ENCODE measurements around the gene TRIM38. TPM values are rescaled to one million over a fixed set of nuclear protein-coding genes. Genes with fewer than 3 reads are reported as not detected.
A peak's percentile ranks its signal among the peaks of the same experiment; 100 is the strongest.

Gene TRIM38
- total and polyA plus RNA-seq, 2 donors (not counting 3 experiments of a cell fraction or from before 2014, with no cell fraction given), result 5.1 to 13.2 TPM

- H3K36me3 ChIP-seq (ENCODE audit: control insufficient read depth in 2 of 2, extremely low read depth in 1 of 2, insufficient read depth in 2 of 2, low read length in 2 of 2), result no peaks in the 10 kb centered on the region
- POLR2A ChIA-PET, result interaction anchor here (0.7 to 3.5 kb wide), 11 partner anchors 9 to 1873 kb away, joined by 3 to 84 read pairs (median 10); a partner anchor contains a TSS
- dilution Hi-C loops (cut with MboI; ENCODE audit: extremely low pct_ligation_motif_present, low sequenced_read_pairs) (no loop called here), intact Hi-C loops (cut with micrococcal nuclease) (loop anchor here (5.0 to 10.0 kb wide), 3 partner anchors 533 to 1845 kb away; a partner anchor contains a TSS)
- no peaks in the 10 kb centered on the region for H3K27me3 ChIP-seq (ENCODE audit: control insufficient read depth in 2 of 2, insufficient read depth in 2 of 2, low read length in 2 of 2)
- H3K27ac ChIP-seq (ENCODE audit: insufficient read depth, low read depth, low read length), result peak overlapping the region; percentile 84
- FAIRE-seq (peak; percentile 83), DNase-seq (ENCODE audit: low read depth, low spot score) (peak; percentile 90)
- no peaks in the 10 kb centered on the region for H3K9me1 ChIP-seq (replicated peaks; ENCODE audit: control insufficient read depth, extremely low read depth, insufficient read depth, low read length)
- no peak for TF ChIP-seq POLR2AphosphoS5 (IDR thresholded peaks at IDR 0.05; ENCODE audit: insufficient read depth, low read depth, low read length)
- TF ChIP-seq MAX (IDR thresholded peaks at IDR 0.05; ENCODE audit: insufficient read depth, insufficient read length), result no peak
- no peak for TF ChIP-seq EZH2 (IDR thresholded peaks at IDR 0.05; ENCODE audit: borderline replicate concordance, low read depth, low read length, severe bottlenecking)
- TF ChIP-seq FOS (IDR thresholded peaks at IDR 0.05; ENCODE audit: borderline replicate concordance, insufficient read depth, low read length), result no peak
- TF ChIP-seq MYC (IDR thresholded peaks at IDR 0.05; ENCODE audit: low read depth, low read length), result no peak
- no peak for TF ChIP-seq CTCF (IDR thresholded peaks at IDR 0.05; ENCODE audit: extremely low read depth in 1 of 2, insufficient read depth in 1 of 2, low read depth in 1 of 2, low read length in 2 of 2)
- no peak for TF ChIP-seq JUN (IDR thresholded peaks at IDR 0.05; ENCODE audit: borderline replicate concordance, insufficient read depth, insufficient read length, low read depth)
- TF ChIP-seq GATA2 (IDR thresholded peaks at IDR 0.05; ENCODE audit: insufficient read depth, insufficient read length, low read depth, low read length), result no peak
- no peak for TF ChIP-seq POLR2A (IDR thresholded peaks at IDR 0.05; ENCODE audit: low read depth, low read length)
- CTCF ChIA-PET, result interaction anchor here (1.2 to 4.1 kb wide), 5 partner anchors 9 to 573 kb away, joined by 4 to 25 read pairs (median 7); a partner anchor contains a TSS
- no peak overlapping the region for H2AFZ ChIP-seq (ENCODE audit: low read depth, low read length)
- H3K9me3 ChIP-seq (replicated peaks; ENCODE audit: control insufficient read depth, insufficient read depth, low read length), result no peaks in the 10 kb centered on the region
- H3K4me3 ChIP-seq (replicated peaks in 1 of 3; ENCODE audit: insufficient read depth in 1 of 3, low read depth in 1 of 3, low read length in 3 of 3), result peak overlapping the region in 2 of 3 experiments; percentile 69 to 71
- BruUV-seq (replicated peaks), result no TSS peak
- peak overlapping the region; percentile 78 for H3K9ac ChIP-seq (replicated peaks; ENCODE audit: extremely low read depth, insufficient read depth, low read length)
- peak overlapping the region; percentile 56 for H3K4me2 ChIP-seq (ENCODE audit: insufficient read depth, low read length)
- peaks cover 23% of the 10 kb centered on the region for H3K4me1 ChIP-seq (ENCODE audit: control insufficient read depth, extremely low read depth, insufficient read depth, low read length)
- H4K20me1 ChIP-seq (replicated peaks; ENCODE audit: control insufficient read depth, extremely low read depth, insufficient read depth, low read length), result no peaks in the 10 kb centered on the region
- no peaks in the 10 kb centered on the region for H3K79me2 ChIP-seq (ENCODE audit: control insufficient read depth, insufficient read depth, low read length)
These were observed 59.5 kb downstream of the TRIM38 start for GRCh38 chr6:26022132-26022472.

Data from endothelial cell of umbilical vein (primary cell).